ENCODE data around the gene CFAP99. TPM values are rescaled to one million over a fixed set of nuclear protein-coding genes. Genes with fewer than 3 reads are reported as not detected.

CFAP99 gene
- total RNA-seq (ENCODE audit: low replicate concordance): not detected in 2 replicates

DNA sequence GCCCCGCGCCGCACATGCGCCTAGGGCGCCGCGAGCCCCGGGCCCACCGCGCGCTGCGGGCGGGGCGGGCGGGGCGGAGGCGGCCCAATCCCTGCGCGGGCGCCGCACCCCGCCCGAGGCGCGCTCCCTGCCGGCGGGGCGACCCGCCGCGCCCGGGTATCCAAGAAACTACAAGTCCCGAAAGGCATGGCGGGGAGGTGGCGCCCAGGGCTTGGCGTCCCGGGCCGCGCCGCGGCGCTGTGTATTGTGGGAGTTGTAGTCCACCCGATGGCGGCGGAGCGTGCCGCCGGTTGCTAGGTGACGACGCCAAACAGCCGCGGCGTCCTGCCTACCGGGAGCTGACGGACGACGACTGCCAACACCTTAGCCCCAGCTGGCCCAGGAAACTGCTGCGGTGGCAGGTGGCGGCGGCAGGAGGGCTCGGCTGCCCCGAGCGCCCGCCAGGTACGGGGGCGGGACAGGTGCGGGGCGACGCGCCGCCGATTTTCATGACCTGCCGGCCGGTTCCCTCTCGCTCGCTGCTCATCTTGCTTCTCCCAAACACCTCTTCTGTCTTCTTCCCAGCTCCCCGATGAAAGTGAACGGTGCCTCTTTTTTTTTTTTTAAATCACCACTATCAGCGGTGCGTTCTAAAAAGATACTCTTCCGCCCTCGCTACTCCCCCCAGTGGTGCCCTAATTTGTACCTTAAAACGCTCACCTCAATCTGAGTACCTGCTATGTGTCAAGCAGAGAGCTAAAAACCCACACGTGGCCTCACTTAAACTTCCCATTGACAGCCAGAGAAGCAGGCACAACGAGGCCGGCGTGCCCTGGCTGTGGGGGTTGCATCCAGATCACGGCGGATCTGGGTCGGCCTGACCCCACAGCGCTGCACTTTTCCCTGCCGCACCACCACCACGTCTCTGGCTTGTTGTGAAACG, at the start of gene CFAP99:
TSS of gene CFAP99 (plus strand) at position 306 of the 922 bp plus-strand sequence.
- H3K27ac ChIP-seq: no peak within 1 kb of the TSS
- Mint-ChIP-seq H3K27me3 (ENCODE audit: insufficient read depth, low read depth) (peaks cover 64% of the 10 kb centered on the region), H3K4me1 (peaks cover 12% of the 10 kb centered on the region), H3K4me3 (peak within 1 kb of the TSS; percentile 88), H3K27ac (no peak within 1 kb of the TSS), H3K36me3 (no peaks in the 10 kb centered on the region), H3K9me3 (no peaks in the 10 kb centered on the region)
- H3K9me3 ChIP-seq (ENCODE audit: low read depth): no peaks in the 10 kb centered on the region
- no peaks in the 10 kb centered on the region for H3K79me2 ChIP-seq (ENCODE audit: low read depth)
- no peaks in the 10 kb centered on the region for H3K36me3 ChIP-seq
- peaks cover 32% of the 10 kb centered on the region for H4K20me1 ChIP-seq (ENCODE audit: low read depth)
- peaks cover 21% of the 10 kb centered on the region for H3F3A ChIP-seq (ENCODE audit: low read depth)
- TF ChIP-seq, protein P1, sequence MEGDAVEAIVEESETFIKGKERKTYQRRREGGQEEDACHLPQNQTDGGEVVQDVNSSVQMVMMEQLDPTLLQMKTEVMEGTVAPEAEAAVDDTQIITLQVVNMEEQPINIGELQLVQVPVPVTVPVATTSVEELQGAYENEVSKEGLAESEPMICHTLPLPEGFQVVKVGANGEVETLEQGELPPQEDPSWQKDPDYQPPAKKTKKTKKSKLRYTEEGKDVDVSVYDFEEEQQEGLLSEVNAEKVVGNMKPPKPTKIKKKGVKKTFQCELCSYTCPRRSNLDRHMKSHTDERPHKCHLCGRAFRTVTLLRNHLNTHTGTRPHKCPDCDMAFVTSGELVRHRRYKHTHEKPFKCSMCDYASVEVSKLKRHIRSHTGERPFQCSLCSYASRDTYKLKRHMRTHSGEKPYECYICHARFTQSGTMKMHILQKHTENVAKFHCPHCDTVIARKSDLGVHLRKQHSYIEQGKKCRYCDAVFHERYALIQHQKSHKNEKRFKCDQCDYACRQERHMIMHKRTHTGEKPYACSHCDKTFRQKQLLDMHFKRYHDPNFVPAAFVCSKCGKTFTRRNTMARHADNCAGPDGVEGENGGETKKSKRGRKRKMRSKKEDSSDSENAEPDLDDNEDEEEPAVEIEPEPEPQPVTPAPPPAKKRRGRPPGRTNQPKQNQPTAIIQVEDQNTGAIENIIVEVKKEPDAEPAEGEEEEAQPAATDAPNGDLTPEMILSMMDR (IDR thresholded peaks at IDR 0.05): no peak
- TF ChIP-seq EZH2phosphoT487 (IDR thresholded peaks at IDR 0.05) (no peak), EZH2 (IDR thresholded peaks at IDR 0.05) (no peak)
- no peak within 1 kb of the TSS for H3K9ac ChIP-seq
- H2AFZ ChIP-seq (replicated peaks): peak within 1 kb of the TSS; percentile 50
- peaks cover 86% of the 10 kb centered on the region for H3K27me3 ChIP-seq
- H3K4me3 ChIP-seq: peak within 1 kb of the TSS; percentile 55
- peak within 1 kb of the TSS; percentile 91 for H3K4me2 ChIP-seq
- peaks cover 9% of the 10 kb centered on the region for H3K4me1 ChIP-seq
- DNase-seq (ENCODE audit: low spot score): peak; percentile 99

DNA sequence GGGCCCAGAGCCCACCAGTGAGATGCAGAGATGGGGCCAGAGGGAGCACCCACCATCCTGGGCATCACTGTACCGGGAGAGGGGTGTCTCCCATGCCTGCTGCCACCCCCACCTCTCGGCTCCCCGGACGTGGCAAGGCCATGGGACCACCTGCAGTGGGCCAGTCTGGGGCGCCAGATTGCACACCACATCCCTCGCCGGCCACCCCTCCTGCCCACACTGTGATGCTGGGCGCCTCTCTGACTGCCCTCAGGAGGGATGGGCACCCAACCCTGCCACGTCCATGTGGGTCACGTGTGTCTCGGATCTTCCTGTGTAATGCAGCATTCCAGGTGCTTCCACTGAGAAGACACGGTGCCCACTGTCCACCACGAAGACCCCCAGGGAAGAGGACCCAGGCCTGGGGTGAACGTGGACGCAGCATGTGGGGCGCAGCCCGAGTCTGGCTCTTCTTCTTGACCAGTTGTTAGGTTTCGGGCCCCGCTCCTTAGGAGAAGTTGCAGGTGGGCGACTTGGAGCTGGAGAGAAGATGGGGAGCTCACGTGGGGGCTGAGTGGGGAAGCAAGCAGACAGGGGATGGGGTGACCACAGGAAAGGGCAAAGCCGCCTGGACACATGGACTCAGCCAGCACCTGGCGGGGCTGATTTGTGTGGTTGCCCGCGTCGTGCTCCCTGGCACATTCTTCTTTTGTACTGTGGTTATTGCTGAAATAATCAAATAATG, 48.0 kb upstream of the CFAP99 start:
- no peaks in the 10 kb centered on the region for H3K27me3 ChIP-seq
- peaks cover 4% of the 10 kb centered on the region for H3K4me1 Mint-ChIP-seq
- no peaks in the 10 kb centered on the region for H3K79me2 ChIP-seq (ENCODE audit: low read depth)
- no peaks in the 10 kb centered on the region for H4K20me1 ChIP-seq (ENCODE audit: low read depth)
- no peaks in the 10 kb centered on the region for H3K36me3 Mint-ChIP-seq
- no peaks in the 10 kb centered on the region for H3K9me3 ChIP-seq (ENCODE audit: low read depth)
- H3K27me3 Mint-ChIP-seq (ENCODE audit: insufficient read depth, low read depth): peaks cover 5% of the 10 kb centered on the region
- no peaks in the 10 kb centered on the region for H3K4me1 ChIP-seq
- no peaks in the 10 kb centered on the region for H3F3A ChIP-seq (ENCODE audit: low read depth)
- H3K4me3 ChIP-seq: no peak overlapping the region
- no peak overlapping the region for H2AFZ ChIP-seq (replicated peaks)
- no peak overlapping the region for H3K4me3 Mint-ChIP-seq
- TF ChIP-seq, protein P1 (IDR thresholded peaks at IDR 0.05): no peak
- no peak for TF ChIP-seq EZH2phosphoT487 (IDR thresholded peaks at IDR 0.05)
- H3K9me3 Mint-ChIP-seq: peaks cover 20% of the 10 kb centered on the region
- no peak overlapping the region for H3K27ac ChIP-seq
- no peak for DNase-seq (ENCODE audit: low spot score)
- H3K36me3 ChIP-seq: no peaks in the 10 kb centered on the region
- no peak overlapping the region for H3K27ac Mint-ChIP-seq
- no peak overlapping the region for H3K4me2 ChIP-seq
- no peak overlapping the region for H3K9ac ChIP-seq

DNA sequence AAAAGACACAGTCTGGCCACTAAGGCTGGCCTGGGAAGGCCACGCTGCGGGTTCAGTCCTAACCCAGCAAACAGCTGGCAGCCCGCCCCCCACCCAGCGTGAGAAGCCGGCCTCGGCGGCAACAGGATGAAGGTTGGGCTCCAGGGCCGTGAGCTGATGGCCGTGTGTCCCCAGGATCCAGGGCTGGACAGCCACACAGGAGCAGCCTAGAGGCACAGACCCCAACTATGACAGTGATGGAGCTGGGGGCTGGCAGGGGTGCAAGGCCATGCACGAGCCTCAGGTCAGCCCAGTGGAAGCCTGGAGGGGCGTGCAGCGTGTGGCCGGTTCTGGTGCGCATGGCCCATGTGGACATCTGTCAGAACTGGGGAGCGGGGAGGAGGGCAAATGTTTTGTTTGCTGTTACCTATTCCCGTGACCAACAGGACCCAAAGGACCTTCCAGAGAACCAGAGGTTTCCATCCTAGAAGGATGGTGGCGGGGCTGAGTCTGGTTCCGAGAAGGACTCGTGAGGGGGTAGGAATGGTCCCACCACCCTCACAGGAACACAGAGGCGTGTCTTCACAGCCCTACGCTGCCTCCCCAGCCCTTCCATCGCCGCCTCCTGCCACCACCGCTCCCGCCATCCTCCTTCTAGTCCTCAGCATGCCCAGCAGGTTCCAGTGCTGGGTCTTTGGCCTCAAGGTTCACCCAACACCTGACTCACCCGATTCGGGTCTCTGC, 46.8 kb upstream of the CFAP99 start:
- Histone ChIP-seq H3K79me2 (ENCODE audit: low read depth) (no peaks in the 10 kb centered on the region), H3K4me3 (no peak overlapping the region), H4K20me1 (ENCODE audit: low read depth) (no peaks in the 10 kb centered on the region), H3K4me1 (no peaks in the 10 kb centered on the region), H3F3A (ENCODE audit: low read depth) (no peaks in the 10 kb centered on the region), H3K36me3 (no peaks in the 10 kb centered on the region), H3K9me3 (ENCODE audit: low read depth) (no peaks in the 10 kb centered on the region), H3K9ac (no peak overlapping the region), H3K27ac (no peak overlapping the region), H3K4me2 (no peak overlapping the region), H2AFZ (replicated peaks) (no peak overlapping the region), H3K27me3 (no peaks in the 10 kb centered on the region)
- Mint-ChIP-seq H3K27ac (no peak overlapping the region), H3K4me3 (no peak overlapping the region), H3K9me3 (peaks cover 20% of the 10 kb centered on the region), H3K36me3 (no peaks in the 10 kb centered on the region), H3K4me1 (peaks cover under 1% of the 10 kb centered on the region), H3K27me3 (ENCODE audit: insufficient read depth, low read depth) (peaks cover 5% of the 10 kb centered on the region)
- no peak for DNase-seq (ENCODE audit: low spot score)
- TF ChIP-seq, protein P1 (IDR thresholded peaks at IDR 0.05): no peak
- TF ChIP-seq EZH2 (IDR thresholded peaks at IDR 0.05) (no peak), EZH2phosphoT487 (IDR thresholded peaks at IDR 0.05) (no peak)
